ENCODE results near the gene MCOLN1. TPM values are rescaled to one million over a fixed set of nuclear protein-coding genes. Genes with fewer than 3 reads are reported as not detected.

The MCOLN1 gene
- total and polyA plus RNA-seq, 9 of the 15 experiments (the other 6 are each of a cell fraction or from before 2014, with no cell fraction given), result 0.25 to 15.4 (median 7.1) TPM

DNA sequence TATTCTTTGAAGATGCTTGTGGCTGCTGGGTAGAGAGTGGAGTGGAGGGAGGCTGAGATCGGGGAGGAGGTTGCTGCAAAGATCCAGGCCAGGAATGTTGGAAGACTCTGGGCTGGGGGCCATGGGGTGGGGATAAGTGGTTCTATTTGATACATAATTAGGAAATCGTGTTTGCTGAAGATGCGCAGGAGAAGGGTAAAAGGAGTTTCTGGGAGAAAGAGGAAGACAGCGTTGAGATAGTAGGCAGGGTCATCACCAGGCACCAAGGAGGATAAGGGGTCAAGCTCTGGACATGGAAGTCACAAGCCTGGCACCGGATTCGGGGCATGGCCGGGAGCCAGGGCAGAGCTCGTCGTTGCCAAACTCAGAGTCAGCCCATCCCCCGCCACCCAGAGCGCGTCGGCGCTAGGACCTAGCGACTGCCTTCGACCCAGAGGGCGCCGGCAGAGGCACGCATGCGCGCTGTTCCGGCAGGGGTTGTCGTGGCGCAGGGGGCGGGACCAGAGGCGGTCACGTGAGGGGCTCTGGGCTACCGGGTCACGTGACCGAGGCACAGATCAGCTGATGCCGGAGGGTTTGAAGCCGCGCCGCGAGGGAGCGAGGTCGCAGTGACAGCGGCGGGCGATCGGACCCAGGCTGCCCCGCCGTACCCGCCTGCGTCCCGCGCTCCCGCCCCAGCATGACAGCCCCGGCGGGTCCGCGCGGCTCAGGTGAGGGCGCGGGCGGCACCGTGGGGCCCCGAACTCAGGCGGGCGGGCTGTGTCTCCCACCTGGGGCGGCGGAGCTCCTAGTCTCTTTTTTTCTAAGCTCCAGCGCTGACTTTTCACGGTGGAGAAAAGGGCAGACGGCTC lies at the start of gene MCOLN1 (continued):
- 0 out of 2 replicates have a peak, but pooled peaks have one; percentile 20 for TF ChIP-seq JUNB (CRISPR knock-in tag; conservative IDR thresholded peaks at IDR 0.05)
- no peak for TF ChIP-seq CGGBP1 (CRISPR knock-in tag; IDR thresholded peaks at IDR 0.05)
- TF ChIP-seq MTA3 (IDR thresholded peaks at IDR 0.05; ENCODE audit: borderline replicate concordance), result peak; percentile 95
- no peak for TF ChIP-seq ARID3A (IDR thresholded peaks at IDR 0.05; ENCODE audit: borderline replicate concordance, low read depth, low read length)
- TF ChIP-seq, protein P1, sequence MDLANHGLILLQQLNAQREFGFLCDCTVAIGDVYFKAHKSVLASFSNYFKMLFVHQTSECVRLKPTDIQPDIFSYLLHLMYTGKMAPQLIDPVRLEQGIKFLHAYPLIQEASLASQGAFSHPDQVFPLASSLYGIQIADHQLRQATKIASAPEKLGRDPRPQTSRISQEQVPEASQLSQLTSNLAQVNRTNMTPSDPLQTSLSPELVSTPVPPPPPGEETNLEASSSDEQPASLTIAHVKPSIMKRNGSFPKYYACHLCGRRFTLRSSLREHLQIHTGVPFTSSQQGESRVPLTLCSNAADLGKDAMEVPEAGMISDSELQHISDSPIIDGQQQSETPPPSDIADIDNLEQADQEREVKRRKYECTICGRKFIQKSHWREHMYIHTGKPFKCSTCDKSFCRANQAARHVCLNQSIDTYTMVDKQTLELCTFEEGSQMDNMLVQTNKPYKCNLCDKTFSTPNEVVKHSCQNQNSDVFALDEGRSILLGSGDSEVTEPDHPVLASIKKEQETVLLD (IDR thresholded peaks at IDR 0.05), result peak; percentile 94
- no peak; the same call in 1 of the 2 replicates for TF ChIP-seq FOXK1 (CRISPR knock-in tag; IDR thresholded peaks at IDR 0.05; ENCODE audit: borderline replicate concordance)
- 0 out of 2 replicates have a peak, but pooled peaks have one; percentile 48 for TF ChIP-seq NR3C1 (CRISPR knock-in tag; IDR thresholded peaks at IDR 0.05)
- TF ChIP-seq ADNP (tag; IDR thresholded peaks at IDR 0.05), result no peak
- peak; percentile 74 for TF ChIP-seq EP400 (IDR thresholded peaks at IDR 0.05)
- no peak for TF ChIP-seq ZNF780A (CRISPR knock-in tag; IDR thresholded peaks at IDR 0.05)
- TF ChIP-seq ZNF668 (CRISPR knock-in tag; IDR thresholded peaks at IDR 0.05), result no peak
- TF ChIP-seq ZNF12 (CRISPR knock-in tag; IDR thresholded peaks at IDR 0.05), result no peak
- TF ChIP-seq CC2D1A (IDR thresholded peaks at IDR 0.05), result peak; percentile 51; the same call in 1 of the 2 replicates
- peak; percentile 69 for TF ChIP-seq KDM5B (IDR thresholded peaks at IDR 0.05; ENCODE audit: insufficient replicate concordance, low read depth, low read length)
- no peak for TF ChIP-seq MAFG (tag; conservative IDR thresholded peaks at IDR 0.05)
- peak; percentile 59; the same call in 1 of the 2 replicates for TF ChIP-seq E2F3 (CRISPR knock-in tag; IDR thresholded peaks at IDR 0.05)
- TF ChIP-seq SPI1 (IDR thresholded peaks at IDR 0.05; ENCODE audit: borderline replicate concordance, low read depth, low read length), result peak; percentile 70; the same call in 1 of the 2 replicates
- TF ChIP-seq, protein P2, sequence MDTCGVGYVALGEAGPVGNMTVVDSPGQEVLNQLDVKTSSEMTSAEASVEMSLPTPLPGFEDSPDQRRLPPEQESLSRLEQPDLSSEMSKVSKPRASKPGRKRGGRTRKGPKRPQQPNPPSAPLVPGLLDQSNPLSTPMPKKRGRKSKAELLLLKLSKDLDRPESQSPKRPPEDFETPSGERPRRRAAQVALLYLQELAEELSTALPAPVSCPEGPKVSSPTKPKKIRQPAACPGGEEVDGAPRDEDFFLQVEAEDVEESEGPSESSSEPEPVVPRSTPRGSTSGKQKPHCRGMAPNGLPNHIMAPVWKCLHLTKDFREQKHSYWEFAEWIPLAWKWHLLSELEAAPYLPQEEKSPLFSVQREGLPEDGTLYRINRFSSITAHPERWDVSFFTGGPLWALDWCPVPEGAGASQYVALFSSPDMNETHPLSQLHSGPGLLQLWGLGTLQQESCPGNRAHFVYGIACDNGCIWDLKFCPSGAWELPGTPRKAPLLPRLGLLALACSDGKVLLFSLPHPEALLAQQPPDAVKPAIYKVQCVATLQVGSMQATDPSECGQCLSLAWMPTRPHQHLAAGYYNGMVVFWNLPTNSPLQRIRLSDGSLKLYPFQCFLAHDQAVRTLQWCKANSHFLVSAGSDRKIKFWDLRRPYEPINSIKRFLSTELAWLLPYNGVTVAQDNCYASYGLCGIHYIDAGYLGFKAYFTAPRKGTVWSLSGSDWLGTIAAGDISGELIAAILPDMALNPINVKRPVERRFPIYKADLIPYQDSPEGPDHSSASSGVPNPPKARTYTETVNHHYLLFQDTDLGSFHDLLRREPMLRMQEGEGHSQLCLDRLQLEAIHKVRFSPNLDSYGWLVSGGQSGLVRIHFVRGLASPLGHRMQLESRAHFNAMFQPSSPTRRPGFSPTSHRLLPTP (IDR thresholded peaks at IDR 0.05; ENCODE audit: borderline replicate concordance, extremely low read depth, insufficient read length), result no peak
- TF ChIP-seq TBP (optimal IDR thresholded peaks at IDR 0.05; ENCODE audit: low read depth, low read length), result peak; percentile 73
- TF ChIP-seq ZNF785 (CRISPR knock-in tag; IDR thresholded peaks at IDR 0.05), result no peak
- peak; percentile 77 for TF ChIP-seq FIP1L1 (IDR thresholded peaks at IDR 0.05; ENCODE audit: low read depth, low read length, poor library complexity, severe bottlenecking)
- TF ChIP-seq XRCC4 (IDR thresholded peaks at IDR 0.05; ENCODE audit: extremely low read depth, insufficient read depth, insufficient read length), result no peak

Data from K562 (cell line).